Duodenal mucosa (tissue), 2 donors: ENCODE measurements around the gene KCNIP1.

ENCODE experiments used
- H3K27ac ChIP-seq: one replicate; pipeline ENCODE4 v1.7.0; 2013; ENCODE audit warnings: low read depth, low read length
- H3K27me3 ChIP-seq, 2 donors: one replicate each; pipeline ENCODE4 v1.7.0; 2013; ENCODE audit warnings: low read length in 2 of 2, control low read depth in 1 of 2; ENCODE audit not compliant: insufficient read depth in 2 of 2, control insufficient read depth in 1 of 2
- H3K36me3 ChIP-seq, 2 donors: one replicate each; pipeline ENCODE4 v1.7.0; 2013; ENCODE audit warnings: low read length in 2 of 2, control low read depth in 1 of 2; ENCODE audit not compliant: insufficient read depth in 2 of 2, control insufficient read depth in 1 of 2
- H3K4me1 ChIP-seq, 2 donors: one replicate each; pipeline ENCODE4 v1.7.0; 2013; ENCODE audit warnings: low read length in 2 of 2, control low read depth in 1 of 2; ENCODE audit not compliant: insufficient read depth in 2 of 2, control insufficient read depth in 1 of 2
- H3K4me3 ChIP-seq, 2 donors: one replicate each; pipeline ENCODE4 v1.7.0; 2013; ENCODE audit warnings: low read length in 2 of 2, low read depth in 1 of 2
- H3K9ac ChIP-seq, 2 donors: one replicate each; pipeline ENCODE4 v1.7.0; 2013; ENCODE audit warnings: low read length in 2 of 2, low read depth in 1 of 2
- H3K9me3 ChIP-seq, 2 donors: one replicate each; pipeline ENCODE4 v1.7.0; 2013; ENCODE audit warnings: low read length in 2 of 2, control low read depth in 1 of 2; ENCODE audit not compliant: control insufficient read depth in 1 of 2

Gene KCNIP1

DNA sequence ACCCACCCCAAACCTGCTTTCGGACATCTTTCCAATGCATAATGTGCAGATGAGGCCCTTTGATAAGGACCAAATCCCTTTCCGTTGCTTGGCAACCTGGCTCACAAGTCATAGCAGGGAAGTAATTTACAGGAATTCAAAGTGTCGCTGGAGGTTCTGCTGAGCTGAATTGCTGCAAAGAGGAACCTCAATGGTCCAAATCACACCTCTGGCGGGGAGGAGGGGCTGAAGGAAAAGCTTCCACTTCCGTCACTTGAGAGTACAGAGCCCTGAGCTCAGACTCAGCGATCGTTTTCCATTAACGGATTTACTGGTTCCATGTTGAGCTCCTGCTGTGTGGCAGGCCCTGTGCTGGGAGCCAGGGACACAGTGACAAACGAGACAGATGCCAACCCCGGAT, 99.3 kb downstream of the KCNIP1 start:
- H3K27ac ChIP-seq = no peak overlapping the region
- H3K9me3 ChIP-seq = no peaks in the 10 kb centered on the region
- H3K36me3 ChIP-seq = no peaks in the 10 kb centered on the region
- no peak overlapping the region for H3K9ac ChIP-seq
- H3K4me3 ChIP-seq = no peak overlapping the region
- no peaks in the 10 kb centered on the region for H3K4me1 ChIP-seq
- H3K27me3 ChIP-seq = peaks cover 0 to 4% of the 10 kb centered on the region in 2 donors

DNA sequence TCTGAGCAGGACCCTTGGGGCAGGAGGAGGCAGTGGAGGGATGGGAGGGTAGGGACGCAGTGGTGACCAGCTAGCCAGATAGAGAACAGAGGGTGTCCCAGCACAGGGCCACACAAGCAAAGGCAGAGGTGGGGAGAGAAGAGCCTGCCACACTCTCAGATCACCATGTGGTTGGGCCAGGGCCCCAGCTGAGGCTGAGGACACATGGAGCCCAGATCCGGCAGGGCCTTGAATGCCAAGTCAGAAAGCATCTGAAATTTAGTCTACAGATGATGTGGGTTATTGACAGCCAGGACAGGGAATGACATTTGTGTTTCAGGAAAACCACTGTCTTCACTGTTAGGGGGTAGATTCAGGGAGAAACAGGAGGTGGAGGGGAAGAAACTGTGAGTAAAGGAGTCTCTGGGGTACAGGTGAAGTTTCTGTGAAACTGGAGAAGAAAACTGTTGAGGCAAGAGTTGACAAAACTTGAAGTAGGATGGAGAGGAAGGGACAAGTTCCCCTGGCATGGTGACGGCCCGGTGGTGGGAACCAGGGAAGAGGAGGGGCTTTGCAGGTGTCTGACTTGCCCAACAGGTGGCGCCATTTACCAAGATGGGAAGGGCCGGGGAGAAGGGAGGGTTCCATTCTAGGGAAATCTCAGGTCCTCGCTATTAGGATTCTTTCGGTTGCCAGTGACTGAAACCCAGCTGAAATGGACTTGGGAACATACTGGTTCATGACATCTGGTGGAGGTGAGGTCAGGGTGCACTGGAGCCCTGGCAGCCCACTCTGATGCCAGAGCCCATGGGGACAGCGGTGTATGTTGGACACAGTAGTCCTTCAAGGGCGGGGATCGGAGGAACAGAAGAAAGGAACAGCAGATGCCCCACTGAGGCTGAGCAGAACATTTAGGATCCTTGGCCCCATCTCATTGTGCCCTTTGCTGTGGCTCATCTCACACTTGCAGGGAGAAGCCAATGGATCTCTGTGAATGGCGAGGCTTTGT, 100.1 kb downstream of the KCNIP1 start:
- H3K36me3 ChIP-seq = no peaks in the 10 kb centered on the region
- no peak overlapping the region for H3K27ac ChIP-seq
- H3K9ac ChIP-seq = no peak overlapping the region
- peaks cover 0 to 4% of the 10 kb centered on the region in 2 donors for H3K27me3 ChIP-seq
- H3K4me3 ChIP-seq = no peak overlapping the region
- no peaks in the 10 kb centered on the region for H3K4me1 ChIP-seq
- no peaks in the 10 kb centered on the region for H3K9me3 ChIP-seq

DNA sequence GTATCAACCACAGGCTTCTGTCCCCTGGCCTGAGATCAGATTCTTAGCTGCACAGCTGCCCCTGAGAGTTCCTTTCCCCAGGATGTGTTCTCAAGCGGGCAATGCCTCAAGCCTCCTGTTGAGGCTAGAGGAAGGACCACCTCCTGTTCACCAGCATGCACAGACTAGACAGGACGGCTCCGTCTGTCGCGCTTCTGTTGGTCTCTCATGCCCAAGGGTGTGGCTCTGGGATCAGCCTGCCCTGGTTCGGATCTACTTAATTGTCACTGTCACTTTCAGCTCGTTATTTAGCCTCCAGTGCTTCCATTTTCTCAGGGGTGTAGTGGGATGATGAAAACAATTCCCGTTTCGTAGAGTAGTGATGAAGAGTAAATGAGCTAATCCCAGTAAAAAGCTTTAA, 103.1 kb downstream of the KCNIP1 start:
- H3K27ac ChIP-seq = no peak overlapping the region
- no peak overlapping the region for H3K9ac ChIP-seq
- H3K4me3 ChIP-seq = no peak overlapping the region
- no peaks in the 10 kb centered on the region for H3K36me3 ChIP-seq
- no peaks in the 10 kb centered on the region for H3K4me1 ChIP-seq
- H3K27me3 ChIP-seq = peaks cover 0 to 4% of the 10 kb centered on the region in 2 donors
- no peaks in the 10 kb centered on the region for H3K9me3 ChIP-seq

DNA sequence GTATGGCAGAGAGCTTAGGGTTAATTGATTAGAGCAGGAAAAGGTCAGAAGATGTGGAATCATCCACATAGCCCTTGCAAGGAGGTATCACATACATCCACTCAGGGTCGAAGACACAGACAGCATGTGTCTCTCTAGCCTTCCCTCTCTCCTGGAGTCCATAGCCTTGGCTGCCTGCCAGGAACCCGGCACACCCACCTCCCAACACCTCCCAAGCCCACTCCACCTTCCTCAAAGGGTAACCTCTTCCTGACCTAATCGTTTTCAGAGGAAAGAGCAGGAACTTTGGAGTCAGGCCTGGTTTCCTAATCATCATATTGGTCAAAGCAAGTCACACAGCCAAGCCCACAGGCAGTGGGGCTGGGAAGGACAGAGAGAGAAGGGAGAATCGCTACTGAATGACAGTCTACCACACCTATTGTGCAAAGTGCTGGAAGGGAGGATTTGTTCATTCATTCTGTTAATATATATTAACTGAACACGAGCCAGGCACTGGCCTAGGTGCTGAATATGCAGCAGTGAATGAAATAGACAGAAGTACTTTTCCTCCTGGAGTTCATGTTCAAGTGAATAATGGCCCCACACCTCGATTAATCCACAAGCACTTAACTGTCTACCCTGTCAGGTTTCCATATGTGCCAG, 107.8 kb downstream of the KCNIP1 start:
- no peaks in the 10 kb centered on the region for H3K27me3 ChIP-seq
- no peak overlapping the region for H3K27ac ChIP-seq
- H3K4me3 ChIP-seq = no peak overlapping the region
- no peaks in the 10 kb centered on the region for H3K9me3 ChIP-seq
- no peaks in the 10 kb centered on the region for H3K36me3 ChIP-seq
- H3K9ac ChIP-seq = no peak overlapping the region
- no peaks in the 10 kb centered on the region for H3K4me1 ChIP-seq

DNA sequence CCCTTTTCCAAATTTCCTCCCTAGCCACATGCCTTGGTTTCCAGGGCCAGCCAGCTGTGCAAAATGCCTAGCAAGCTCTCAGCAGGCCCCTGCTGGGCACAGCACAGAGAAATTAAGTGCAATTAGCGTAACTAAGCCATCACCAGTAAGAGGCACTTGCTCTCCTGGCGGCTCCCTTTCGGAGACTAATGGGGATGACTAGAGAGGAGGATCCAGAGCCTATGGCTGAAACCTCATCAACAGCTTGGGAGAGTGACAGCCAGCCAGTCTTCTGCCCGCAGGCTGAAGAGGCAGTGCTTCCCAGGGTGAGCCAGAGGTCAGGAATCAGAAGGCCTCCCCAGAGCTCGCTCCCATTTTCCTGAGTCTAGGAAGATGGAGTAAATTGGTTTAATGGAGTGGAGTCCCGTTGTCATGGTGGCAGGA, 108.4 kb downstream of the KCNIP1 start:
- Histone ChIP-seq H3K9ac (no peak overlapping the region), H3K36me3 (no peaks in the 10 kb centered on the region), H3K4me1 (no peaks in the 10 kb centered on the region), H3K27ac (no peak overlapping the region), H3K9me3 (no peaks in the 10 kb centered on the region), H3K27me3 (no peaks in the 10 kb centered on the region), H3K4me3 (no peak overlapping the region)

DNA sequence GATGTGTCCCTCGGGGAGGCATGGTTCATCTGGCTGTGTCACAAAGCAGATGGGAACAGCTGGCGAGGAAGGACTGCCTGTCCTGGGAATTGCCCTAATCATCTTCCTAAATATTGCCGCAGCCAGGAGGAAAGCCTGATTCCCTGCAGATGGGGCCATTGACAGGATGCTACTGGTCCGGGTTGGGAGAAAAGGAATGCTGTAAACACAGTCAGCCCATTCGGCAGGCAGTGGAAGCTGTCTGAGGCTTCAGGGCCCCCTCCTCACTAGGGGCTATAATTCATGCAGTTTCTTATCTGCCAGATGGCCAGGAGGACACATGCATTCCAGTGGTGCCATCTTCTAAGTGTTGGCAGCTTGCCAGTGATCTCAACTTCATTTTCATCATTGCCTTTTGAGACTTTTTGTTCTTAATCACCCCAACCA, 110.3 kb downstream of the KCNIP1 start:
- Histone ChIP-seq H3K9ac (no peak overlapping the region), H3K4me1 (no peaks in the 10 kb centered on the region), H3K4me3 (no peak overlapping the region), H3K9me3 (no peaks in the 10 kb centered on the region), H3K27ac (no peak overlapping the region), H3K27me3 (no peaks in the 10 kb centered on the region), H3K36me3 (no peaks in the 10 kb centered on the region)

DNA sequence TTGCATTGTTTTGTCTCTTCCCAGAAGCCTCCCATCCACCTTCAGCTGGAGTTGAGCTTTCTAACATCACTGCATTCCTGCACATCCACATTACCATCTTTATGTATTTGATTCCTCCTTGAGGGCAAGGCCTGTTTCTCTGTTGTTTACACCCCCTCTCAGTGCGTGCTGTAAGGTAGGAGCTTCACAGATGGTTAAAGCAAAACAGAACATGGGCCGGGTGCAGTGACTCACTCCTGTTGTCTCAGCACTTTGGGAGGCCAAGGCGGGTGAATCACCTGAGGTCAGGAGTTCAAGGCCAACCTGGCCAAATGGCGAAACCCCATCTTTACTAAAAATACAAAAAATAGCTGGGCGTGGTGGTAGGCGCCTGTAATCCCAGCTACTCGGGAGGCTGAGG, 110.9 kb downstream of the KCNIP1 start:
- Histone ChIP-seq H3K9ac (no peak overlapping the region), H3K27me3 (no peaks in the 10 kb centered on the region), H3K4me3 (no peak overlapping the region), H3K4me1 (no peaks in the 10 kb centered on the region), H3K27ac (no peak overlapping the region), H3K9me3 (no peaks in the 10 kb centered on the region), H3K36me3 (no peaks in the 10 kb centered on the region)

DNA sequence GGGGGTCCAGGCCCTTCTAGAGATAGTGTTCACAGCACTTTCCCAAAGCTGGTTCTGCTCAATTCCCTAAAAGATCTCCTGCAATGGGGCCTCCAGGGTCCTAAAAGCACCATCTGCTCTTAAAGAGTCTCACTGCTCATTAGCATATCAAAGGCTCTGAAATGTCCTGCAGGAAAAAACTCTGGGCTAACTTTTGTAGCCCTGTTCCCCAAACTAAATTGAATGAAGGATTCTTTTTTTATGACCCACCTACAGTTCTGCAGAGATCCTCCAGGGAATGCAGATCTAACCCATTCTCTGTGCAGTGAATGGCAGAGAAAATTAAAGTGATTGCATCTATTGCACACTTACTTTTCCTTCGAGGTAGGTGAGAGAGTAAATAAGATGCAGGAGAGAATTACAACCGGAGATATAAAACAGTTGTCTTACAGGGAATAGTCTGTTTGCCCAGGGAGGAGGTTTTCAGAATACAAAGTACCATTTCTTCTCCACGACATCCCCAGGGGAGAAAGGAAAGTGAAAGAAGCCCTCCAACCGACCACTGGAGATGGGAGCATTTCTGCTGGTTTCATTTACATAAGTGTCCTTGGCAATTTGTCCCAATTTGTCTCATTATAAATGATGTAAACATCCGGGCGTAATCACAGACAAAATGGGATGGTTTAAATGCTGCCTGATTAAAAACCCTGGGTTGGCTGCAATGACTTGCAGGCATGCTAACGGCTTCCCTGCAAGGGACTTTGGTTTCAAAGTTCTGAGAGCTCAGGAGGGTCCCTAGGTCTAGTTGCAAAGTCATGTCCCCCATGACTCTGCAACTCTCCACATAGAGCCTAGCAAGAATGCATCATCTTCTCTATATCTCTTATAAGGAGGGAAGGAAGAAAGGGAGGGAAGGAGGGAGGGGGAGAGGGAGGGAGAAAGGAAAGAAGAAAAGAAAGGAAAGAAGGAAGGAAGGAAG, 114.0 kb downstream of the KCNIP1 start:
- Histone ChIP-seq H3K9me3 (no peaks in the 10 kb centered on the region), H3K9ac (no peak overlapping the region), H3K27ac (no peak overlapping the region), H3K4me3 (no peak overlapping the region), H3K27me3 (no peaks in the 10 kb centered on the region), H3K36me3 (no peaks in the 10 kb centered on the region), H3K4me1 (no peaks in the 10 kb centered on the region)

DNA sequence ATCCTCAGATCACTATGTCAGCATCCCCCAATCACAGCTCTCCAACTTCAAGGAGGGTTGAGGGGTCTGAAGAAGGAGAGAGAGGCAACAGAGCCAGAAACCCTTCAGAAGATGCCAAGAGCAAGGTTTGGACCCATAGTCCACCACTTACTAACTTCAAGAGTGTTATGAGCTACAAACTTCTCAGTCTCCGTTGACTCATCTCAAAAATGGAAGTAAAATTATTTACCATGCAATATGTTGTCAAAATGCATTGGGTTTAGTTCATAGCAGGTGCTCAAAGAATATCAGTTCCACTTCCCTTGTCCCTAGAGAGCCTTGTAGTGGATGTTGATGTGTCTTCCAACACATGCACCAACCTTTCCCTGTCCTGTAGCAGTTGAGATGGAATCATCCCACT, 116.0 kb downstream of the KCNIP1 start:
- Histone ChIP-seq H3K27me3 (no peaks in the 10 kb centered on the region), H3K9ac (no peak overlapping the region), H3K36me3 (no peaks in the 10 kb centered on the region), H3K9me3 (no peaks in the 10 kb centered on the region), H3K27ac (no peak overlapping the region), H3K4me3 (no peak overlapping the region), H3K4me1 (no peaks in the 10 kb centered on the region)
